Stimulated activated CD8-positive, alpha-beta memory T cell treated with anti-CD3 and anti-CD28 coated beads, Interleukin-4, amount 100 ng/mL, for 1 hour (primary cell): ENCODE results near the gene LSM14B.
A peak's percentile ranks its signal among the peaks of the same experiment; 100 is the strongest.
"Not testable (repeated sequence)": the region's sequence is repeated elsewhere in the genome, so short reads cannot be mapped to it uniquely, and the experiment has no call there.

Experiments
- DNase-seq, 2 donors: peaks; one replicate each; pipeline ENCODE4 v3.0.0-alpha.2; 2020; ENCODE audit warnings: low read depth in 2 of 2, low spot score in 1 of 2

The LSM14B gene

GRCh38 chr20:62112368-62112767, 9.9 kb upstream of the LSM14B start:
- no peak for DNase-seq

GRCh38 chr20:62114894-62115293, 7.4 kb upstream of the LSM14B start:
- DNase-seq: no peak

- DNase-seq: not testable (repeated sequence)
These were observed 6.4 kb upstream of the LSM14B start for GRCh38 chr20:62115800-62116407.

GRCh38 chr20:62116558-62117361, 5.5 kb upstream of the LSM14B start:
- DNase-seq: no peak

GRCh38 chr20:62117362-62117646, 5.0 kb upstream of the LSM14B start:
- no peak for DNase-seq

GRCh38 chr20:62117658-62118057, 4.6 kb upstream of the LSM14B start:
- DNase-seq: peak; percentile 49 to 60

GRCh38 chr20:62118113-62119043, 3.9 kb upstream of the LSM14B start:
- DNase-seq: no peak

GRCh38 chr20:62119115-62119514, 3.2 kb upstream of the LSM14B start:
- no peak for DNase-seq

- DNase-seq: no peak
These were observed 2.5 kb upstream of the LSM14B start for GRCh38 chr20:62119591-62120364.

GRCh38 chr20:62120365-62120762, 1.9 kb upstream of the LSM14B start:
- no peak for DNase-seq

GRCh38 chr20:62120990-62121775, 1.1 kb upstream of the LSM14B start:
- no peak for DNase-seq

GRCh38 chr20:62122654-62123449, 577 bp downstream of the LSM14B start:
- DNase-seq: peak in 1 of 2 donors; percentile 20

GRCh38 chr20:62123450-62124118, 1.3 kb downstream of the LSM14B start:
- DNase-seq: no peak

GRCh38 chr20:62126141-62126540, 3.9 kb downstream of the LSM14B start:
- DNase-seq: no peak

- no peak for DNase-seq
These were observed 5.5 kb downstream of the LSM14B start for GRCh38 chr20:62127799-62128198.

- no peak for DNase-seq
These were observed 6.2 kb downstream of the LSM14B start for GRCh38 chr20:62128502-62128901.

GRCh38 chr20:62129731-62130531, 7.7 kb downstream of the LSM14B start:
- DNase-seq: no peak
